Hepatocyte (in vitro differentiated cells): ENCODE measurements around the gene CDRT15. TPM values are rescaled to one million over a fixed set of nuclear protein-coding genes. Genes with fewer than 3 reads are reported as not detected.

Source experiments
- DNase-seq: peaks from one replicate; pipeline ENCODE4 v3.0.0-alpha.2; 2016; ENCODE audit warnings: low spot score
- H2AFZ ChIP-seq: fragments of 200-600 bp; sonication (generic); 2 replicates; pipeline ENCODE4 v1.6.0; 2016; ENCODE audit warnings: antibody characterized with exemption, mild to moderate bottlenecking
- H3K27ac ChIP-seq: fragments of 200-600 bp; sonication (generic); 2 replicates; pipeline ENCODE4 v1.5.1; 2016; ENCODE audit warnings: mild to moderate bottlenecking
- H3K27me3 ChIP-seq: fragments of 200-600 bp; sonication (generic); 2 replicates; pipeline ENCODE4 v1.6.1; 2016
- H3K36me3 ChIP-seq: fragments of 200-600 bp; sonication (generic); replicated peaks from 2 replicates; pipeline ENCODE4 v1.5.1; 2016; ENCODE audit warnings: low read depth; ENCODE audit not compliant: insufficient read depth
- H3K4me1 ChIP-seq: fragments of 200-600 bp; sonication (generic); 2 replicates; pipeline ENCODE4 v1.5.1; 2016; ENCODE audit warnings: mild to moderate bottlenecking, moderate library complexity; ENCODE audit not compliant: insufficient read depth
- H3K4me2 ChIP-seq: fragments of 200-600 bp; sonication (generic); 2 replicates; pipeline ENCODE4 v1.6.0; 2016
- H3K4me3 ChIP-seq: fragments of 200-600 bp; sonication (generic); 2 replicates; pipeline ENCODE4 v1.5.1; 2016; ENCODE audit warnings: mild to moderate bottlenecking
- H3K79me2 ChIP-seq: fragments of 200-600 bp; sonication (generic); 2 replicates; pipeline ENCODE4 v1.6.0; 2017; ENCODE audit warnings: mild to moderate bottlenecking
- H3K9me2 ChIP-seq: fragments of 200-600 bp; sonication (generic); replicated peaks from 2 replicates; pipeline ENCODE4 v1.6.0; 2017; ENCODE audit warnings: mild to moderate bottlenecking; ENCODE audit not compliant: insufficient read depth
- H3K9me3 ChIP-seq: fragments of 200-600 bp; sonication (generic); 2 replicates; pipeline ENCODE4 v1.5.1; 2016; ENCODE audit warnings: low read depth, mild to moderate bottlenecking
- H4K20me1 ChIP-seq: fragments of 200-600 bp; sonication (generic); 2 replicates; pipeline ENCODE4 v1.6.0; 2016; ENCODE audit warnings: mild to moderate bottlenecking; ENCODE audit not compliant: insufficient read depth, poor library complexity, severe bottlenecking
- CTCF ChIP-seq: fragments of 200-600 bp; sonication (generic); IDR thresholded peaks from 2 replicates; pipeline ENCODE4 v1.5.1; 2016; ENCODE audit warnings: antibody characterized with exemption, mild to moderate bottlenecking; ENCODE audit not compliant: poor library complexity
- EZH2 ChIP-seq: fragments of 200-600 bp; sonication (generic); IDR thresholded peaks from 2 replicates; pipeline ENCODE4 v1.6.1; 2016; ENCODE audit warnings: antibody characterized with exemption, mild to moderate bottlenecking, borderline replicate concordance
- EZH2phosphoT487 ChIP-seq: fragments of 200-600 bp; sonication (generic); IDR thresholded peaks from one replicate; pipeline ENCODE4 v1.6.1; 2018; ENCODE audit warnings: antibody characterized with exemption, mild to moderate bottlenecking, low read depth, moderate library complexity; ENCODE audit not compliant: unreplicated experiment, severe bottlenecking
- WGBS: methylation state at CpG from one replicate; pipeline ENCODE4 v1.1.6; 2016; ENCODE audit warnings: low lambda C conversion rate; ENCODE audit errors: missing lambda C conversion rate; 5-methylcytosine and 5-hydroxymethylcytosine counted together
- polyA plus RNA-seq: library from polyadenylated mRNA; unstranded; fragments of >200 nt; fragmentation: Nextera tagmentation; extraction: Ambion mirVana; gene quantifications from 2 replicates; pipeline ENCODE4 v1.2.1, GENCODE V29; 2016
- total RNA-seq: library from RNA; depleted of rRNA; stranded (reverse); fragments of >200 nt; gene quantifications from 2 replicates; pipeline ENCODE4 v1.2.3, GENCODE V29; 2014

Gene CDRT15
- total and polyA plus RNA-seq, 2 experiments from 2014 or later, result not detected

DNA sequence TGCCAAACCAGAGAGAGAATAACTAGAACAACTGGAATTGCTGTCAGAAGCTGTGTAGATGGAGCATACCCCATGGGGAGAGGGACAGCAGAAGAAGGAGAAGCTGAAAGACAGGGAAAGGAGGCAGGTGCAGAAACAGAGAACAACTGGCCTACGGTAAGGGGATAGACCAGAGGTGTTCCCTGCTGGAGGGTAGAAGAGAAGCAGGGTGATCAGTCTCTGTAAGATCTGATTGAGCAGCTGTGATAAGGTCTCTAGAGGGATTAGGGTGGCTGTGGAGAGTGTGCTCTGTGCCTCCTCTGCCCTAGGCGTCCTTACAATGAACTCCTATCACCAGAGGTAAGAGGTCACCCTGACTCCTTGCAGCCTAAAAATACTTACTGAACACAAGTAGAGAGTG lies 33.8 kb upstream of the CDRT15 start:
- Histone ChIP-seq H3K4me1 (no peaks in the 10 kb centered on the region), H3K4me3 (no peak overlapping the region), H4K20me1 (no peaks in the 10 kb centered on the region), H3K79me2 (no peaks in the 10 kb centered on the region), H3K4me2 (no peak overlapping the region), H3K9me3 (no peaks in the 10 kb centered on the region), H3K27ac (no peak overlapping the region), H3K9me2 (no peaks in the 10 kb centered on the region), H2AFZ (no peak overlapping the region), H3K27me3 (no peaks in the 10 kb centered on the region), H3K36me3 (no peaks in the 10 kb centered on the region)
- WGBS, result 68% methylated on average over 2 of the region's 2 CpGs
- DNase-seq, result no peak
- no peak for TF ChIP-seq EZH2phosphoT487
- no peak for TF ChIP-seq EZH2
- no peak for TF ChIP-seq CTCF

- Histone ChIP-seq H3K4me3 (no peak overlapping the region), H3K4me1 (no peaks in the 10 kb centered on the region), H3K9me3 (no peaks in the 10 kb centered on the region), H2AFZ (no peak overlapping the region), H3K4me2 (no peak overlapping the region), H3K27me3 (no peaks in the 10 kb centered on the region), H3K36me3 (no peaks in the 10 kb centered on the region), H3K79me2 (no peaks in the 10 kb centered on the region), H4K20me1 (no peaks in the 10 kb centered on the region), H3K27ac (no peak overlapping the region), H3K9me2 (no peaks in the 10 kb centered on the region)
- no peak for DNase-seq
- 65% methylated on average over 5 of the region's 5 CpGs for WGBS
- no peak for TF ChIP-seq CTCF
Observed at GRCh38 chr17:14269473-14269872, 32.8 kb upstream of the CDRT15 start.

GRCh38 chr17:14268264-14268663 lies 31.6 kb upstream of the CDRT15 start:
- Histone ChIP-seq H3K79me2 (no peaks in the 10 kb centered on the region), H2AFZ (no peak overlapping the region), H3K9me2 (no peaks in the 10 kb centered on the region), H3K36me3 (no peaks in the 10 kb centered on the region), H3K27ac (no peak overlapping the region), H3K27me3 (no peaks in the 10 kb centered on the region), H3K4me2 (no peak overlapping the region), H3K4me1 (no peaks in the 10 kb centered on the region), H3K4me3 (no peak overlapping the region), H4K20me1 (no peaks in the 10 kb centered on the region), H3K9me3 (no peaks in the 10 kb centered on the region)
- TF ChIP-seq EZH2phosphoT487 (no peak), CTCF (no peak), EZH2 (no peak)
- WGBS, result 78% methylated on average over 2 of the region's 2 CpGs
- DNase-seq, result no peak

DNA sequence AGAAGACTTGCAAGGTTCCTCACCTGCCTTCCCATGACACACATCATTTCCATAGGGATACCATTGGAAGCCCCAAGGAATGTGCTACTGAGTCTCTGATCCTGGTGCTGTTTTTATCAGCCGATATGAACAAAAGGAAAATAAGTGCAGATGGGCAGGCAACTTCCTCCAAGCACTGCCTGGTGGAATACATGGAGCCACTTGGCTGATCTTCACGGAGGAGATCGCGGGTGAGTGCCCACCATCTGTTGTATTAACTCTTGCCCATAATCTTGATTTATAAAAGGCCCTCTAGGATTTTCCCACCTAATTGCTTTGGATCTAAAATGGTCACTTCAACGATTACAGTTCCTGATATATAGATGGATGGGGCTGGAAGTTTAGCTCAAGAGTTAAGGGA lies 24.7 kb upstream of the CDRT15 start:
- Histone ChIP-seq H3K4me2 (no peak overlapping the region), H3K4me3 (no peak overlapping the region), H3K9me3 (no peaks in the 10 kb centered on the region), H4K20me1 (no peaks in the 10 kb centered on the region), H3K79me2 (no peaks in the 10 kb centered on the region), H3K27me3 (no peaks in the 10 kb centered on the region), H3K27ac (no peak overlapping the region), H3K4me1 (no peaks in the 10 kb centered on the region), H2AFZ (no peak overlapping the region), H3K36me3 (no peaks in the 10 kb centered on the region), H3K9me2 (no peaks in the 10 kb centered on the region)
- no peak for TF ChIP-seq EZH2
- TF ChIP-seq EZH2phosphoT487, result no peak
- no peak for TF ChIP-seq CTCF
- 91% methylated on average over 5 of the region's 5 CpGs for WGBS
- DNase-seq, result no peak
